GM12874 (cell line): ENCODE results near the gene GPR32.

Source experiments
- CTCF ChIP-seq: IDR thresholded peaks from 2 replicates; pipeline ENCODE4 v1.5.1; 2011; ENCODE audit warnings: low read depth, mild to moderate bottlenecking, control low read depth, low read length, moderate library complexity; ENCODE audit not compliant: insufficient read depth

GPR32 gene

GRCh38 chr19:50724522-50725217 is 45.6 kb upstream of the GPR32 start:
- TF ChIP-seq CTCF: peak; percentile 81

GRCh38 chr19:50725218-50725910 is 44.9 kb upstream of the GPR32 start:
- TF ChIP-seq CTCF: no peak

GRCh38 chr19:50725911-50726230 is 44.4 kb upstream of the GPR32 start:
- no peak for TF ChIP-seq CTCF

- TF ChIP-seq CTCF: no peak
Observed at GRCh38 chr19:50728084-50728737, 42.1 kb upstream of the GPR32 start.

- no peak for TF ChIP-seq CTCF
Observed at GRCh38 chr19:50729894-50730293, 40.4 kb upstream of the GPR32 start.

GRCh38 chr19:50735869-50736268 is 34.4 kb upstream of the GPR32 start:
- TF ChIP-seq CTCF: no peak

GRCh38 chr19:50736338-50736737 is 33.9 kb upstream of the GPR32 start:
- TF ChIP-seq CTCF: no peak
